DOHH2 (cell line): ENCODE measurements around the gene TRIOBP.

Experiments used
- H3F3A ChIP-seq: fragments of 200-600 bp; sonication (generic), shearing (Covaris generic); 2 replicates; pipeline ENCODE4 v1.6.0; 2016; ENCODE audit warnings: antibody characterized with exemption, mild to moderate bottlenecking; ENCODE audit not compliant: control insufficient read depth, insufficient read depth
- H3K27ac ChIP-seq: fragments of 200-600 bp; sonication (generic); 2 replicates; pipeline ENCODE4 v1.5.1; 2014; ENCODE audit warnings: low read depth, mild to moderate bottlenecking, low read length, moderate library complexity
- H3K27me3 ChIP-seq: fragments of 200-600 bp; sonication (generic); 2 replicates; pipeline ENCODE4 v1.6.1; 2014; ENCODE audit warnings: mild to moderate bottlenecking, low read length, mixed read lengths; ENCODE audit not compliant: control insufficient read depth
- H3K36me3 ChIP-seq: fragments of 200-600 bp; sonication (generic); 2 replicates; pipeline ENCODE4 v1.6.1; 2014; ENCODE audit warnings: mild to moderate bottlenecking, low read length, moderate library complexity, mixed read lengths; ENCODE audit not compliant: control insufficient read depth
- H3K4me1 ChIP-seq: fragments of 200-600 bp; sonication (generic); 2 replicates; pipeline ENCODE4 v1.6.1; 2014; ENCODE audit warnings: mild to moderate bottlenecking, low read length, mixed read lengths; ENCODE audit not compliant: control insufficient read depth
- H3K4me2 ChIP-seq: fragments of 200-600 bp; sonication (generic); 2 replicates; pipeline ENCODE4 v1.6.0; 2014; ENCODE audit warnings: mild to moderate bottlenecking, low read length, moderate library complexity
- H3K4me3 ChIP-seq: fragments of 200-600 bp; sonication (generic); 2 replicates; pipeline ENCODE4 v1.5.1; 2014; ENCODE audit warnings: mild to moderate bottlenecking, low read length, mixed read lengths
- H3K79me2 ChIP-seq: fragments of 200-600 bp; sonication (generic); 2 replicates; pipeline ENCODE4 v1.6.1; 2014; ENCODE audit warnings: mild to moderate bottlenecking, low read length, mixed read lengths; ENCODE audit not compliant: control insufficient read depth
- H3K9me2 ChIP-seq: fragments of 200-600 bp; sonication (generic); replicated peaks from 2 replicates; pipeline ENCODE4 v1.6.1; 2014; ENCODE audit warnings: mild to moderate bottlenecking, low read length, mixed read lengths; ENCODE audit not compliant: control insufficient read depth
- H3K9me3 ChIP-seq: fragments of 200-600 bp; sonication (generic); 2 replicates; pipeline ENCODE4 v1.6.1; 2014; ENCODE audit warnings: antibody characterized with exemption, low read length, mixed read lengths; ENCODE audit not compliant: control insufficient read depth, insufficient read depth
- H4K20me1 ChIP-seq: fragments of 200-600 bp; sonication (generic); 2 replicates; pipeline ENCODE4 v1.6.0; 2014; ENCODE audit warnings: low read depth, mild to moderate bottlenecking, antibody characterized with exemption, low read length, moderate library complexity; ENCODE audit not compliant: control insufficient read depth, insufficient read depth
- CTCF ChIP-seq: fragments of 200-600 bp; sonication (generic); IDR thresholded peaks from one replicate; pipeline ENCODE4 v1.5.1; 2014; ENCODE audit warnings: antibody characterized with exemption, mild to moderate bottlenecking, low read depth, low read length; ENCODE audit not compliant: poor library complexity, severe bottlenecking
- EZH2phosphoT487 ChIP-seq: fragments of 200-600 bp; sonication (generic); IDR thresholded peaks from 2 replicates; pipeline ENCODE4 v1.6.1; 2017; ENCODE audit warnings: borderline replicate concordance, mild to moderate bottlenecking, antibody characterized with exemption, low read length, moderate library complexity, mixed read lengths

TRIOBP gene

GRCh38 chr22:37776639-37777005 lies 79.8 kb downstream of the TRIOBP start:
- Histone ChIP-seq H3K27me3 (no peaks in the 10 kb centered on the region), H3K36me3 (no peaks in the 10 kb centered on the region), H3K4me3 (no peak overlapping the region), H4K20me1 (no peaks in the 10 kb centered on the region), H3K4me1 (peaks cover 5% of the 10 kb centered on the region), H3F3A (no peaks in the 10 kb centered on the region), H3K27ac (no peak overlapping the region), H3K9me2 (no peaks in the 10 kb centered on the region), H3K79me2 (no peaks in the 10 kb centered on the region), H3K9me3 (no peaks in the 10 kb centered on the region), H3K4me2 (no peak overlapping the region)
- TF ChIP-seq EZH2phosphoT487 = no peak
- no peak for TF ChIP-seq CTCF

GRCh38 chr22:37777122-37777687 lies 80.4 kb downstream of the TRIOBP start:
- Histone ChIP-seq H3K9me2 (no peaks in the 10 kb centered on the region), H3K36me3 (no peaks in the 10 kb centered on the region), H3K4me3 (no peak overlapping the region), H3K4me2 (no peak overlapping the region), H3K27ac (no peak overlapping the region), H4K20me1 (no peaks in the 10 kb centered on the region), H3K9me3 (no peaks in the 10 kb centered on the region), H3K79me2 (no peaks in the 10 kb centered on the region), H3K4me1 (peaks cover 5% of the 10 kb centered on the region), H3K27me3 (no peaks in the 10 kb centered on the region), H3F3A (no peaks in the 10 kb centered on the region)
- no peak for TF ChIP-seq EZH2phosphoT487
- no peak for TF ChIP-seq CTCF

GRCh38 chr22:37778370-37779009 lies 81.6 kb downstream of the TRIOBP start:
- no peaks in the 10 kb centered on the region for H3K79me2 ChIP-seq
- no peaks in the 10 kb centered on the region for H4K20me1 ChIP-seq
- peaks cover 6% of the 10 kb centered on the region for H3K4me1 ChIP-seq
- H3K36me3 ChIP-seq = no peaks in the 10 kb centered on the region
- no peak overlapping the region for H3K27ac ChIP-seq
- no peak overlapping the region for H3K4me2 ChIP-seq
- no peak overlapping the region for H3K4me3 ChIP-seq
- no peaks in the 10 kb centered on the region for H3K27me3 ChIP-seq
- TF ChIP-seq CTCF (no peak), EZH2phosphoT487 (no peak)
- H3K9me3 ChIP-seq = no peaks in the 10 kb centered on the region
- H3F3A ChIP-seq = no peaks in the 10 kb centered on the region
- no peaks in the 10 kb centered on the region for H3K9me2 ChIP-seq
